Putamen (tissue), 1 donor: ENCODE data around the gene MAP2K1.

Experiments used
- DNase-seq: peaks from one replicate; pipeline ENCODE4 v3.0.0-alpha.2; 2016; ENCODE audit warnings: low spot score

The MAP2K1 gene

DNA sequence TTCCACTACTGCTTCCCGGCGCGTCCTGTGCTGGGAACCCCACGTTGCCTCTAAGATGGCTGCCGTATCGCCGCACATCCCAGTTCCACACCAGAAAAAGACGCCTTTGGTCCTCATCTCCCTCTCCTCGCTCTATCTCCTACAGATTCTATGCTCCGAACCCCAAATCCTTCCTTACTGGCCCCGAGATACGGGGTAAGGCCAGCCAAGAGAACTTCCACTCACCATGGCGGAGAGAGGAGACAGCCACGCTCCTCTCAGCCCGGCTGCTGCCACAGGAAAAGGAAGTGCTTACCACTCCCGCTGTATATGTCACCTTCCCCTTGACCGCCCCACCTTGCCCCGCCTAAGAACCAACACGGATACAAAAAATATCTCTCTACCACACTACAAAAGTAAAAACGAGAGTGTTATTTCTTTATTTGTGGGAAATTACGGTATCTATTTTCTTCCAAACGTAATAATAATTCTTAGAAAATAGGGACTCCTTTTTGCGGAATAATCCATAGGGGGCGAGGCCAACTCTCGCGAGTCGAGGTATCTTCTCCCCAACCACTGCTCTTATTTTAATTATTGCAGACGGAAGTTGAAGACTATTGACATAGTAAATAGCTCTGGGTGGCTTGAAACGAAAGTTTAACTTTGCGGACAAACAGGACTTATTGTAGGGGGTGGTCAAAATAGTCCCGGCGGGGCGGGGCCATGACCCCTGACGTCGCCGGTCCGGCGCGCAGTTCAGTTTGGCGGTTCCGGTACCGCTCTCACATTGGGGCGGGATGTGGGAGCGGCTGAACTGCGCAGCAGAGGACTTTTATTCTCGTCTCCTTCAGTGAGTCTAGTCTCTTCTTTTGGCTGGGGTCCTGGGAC lies 118.1 kb downstream of the MAP2K1 start, which contains the start of the genes RPL4 and ZWILCH:
RPL4 (minus strand) TSS at position 293 of the 867 bp plus-strand sequence; CDS start at position 228, 65 bp downstream.
ZWILCH (plus strand) TSS at position 764 of the 867 bp plus-strand sequence; CDS start at position 777, 13 bp downstream.
- DNase-seq: peak; percentile 77

DNA sequence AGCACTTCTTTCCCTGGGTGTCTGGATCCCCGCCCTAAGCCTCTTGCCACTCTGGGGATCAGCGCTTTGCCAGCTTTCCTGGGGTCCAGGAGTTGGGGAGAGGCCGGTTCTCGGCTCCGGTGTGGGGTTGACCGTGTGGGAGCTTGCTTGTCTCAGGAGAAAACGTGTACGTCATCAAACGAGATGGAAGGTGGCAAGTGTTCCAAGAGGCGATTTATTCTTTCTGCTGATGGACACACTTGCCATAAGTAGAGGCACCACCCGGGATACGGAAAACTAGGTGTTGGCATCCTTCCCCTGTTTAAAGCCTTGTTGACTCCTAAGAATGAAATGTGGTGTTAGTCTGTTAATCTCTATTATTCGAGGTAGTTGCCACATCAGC lies 118.7 kb downstream of the MAP2K1 start:
- no peak for DNase-seq

DNA sequence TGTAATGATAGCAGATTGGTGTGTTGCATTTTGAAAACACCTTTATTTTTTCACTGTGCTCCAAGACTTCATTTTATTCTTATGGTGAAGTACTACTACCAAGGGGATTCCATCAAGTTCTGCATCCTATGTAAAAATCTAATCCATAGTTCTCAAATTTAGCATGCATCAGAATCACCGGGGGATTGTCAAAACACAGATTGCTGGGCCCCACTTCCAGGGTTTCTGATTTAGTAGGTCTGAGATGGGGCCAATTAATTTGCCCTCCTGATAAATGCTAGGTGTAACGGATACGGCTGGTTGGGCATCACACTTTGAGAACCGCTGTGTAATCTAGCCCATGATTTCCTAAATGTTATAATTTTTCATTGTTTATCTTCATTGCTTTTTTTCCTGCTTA lies 119.1 kb downstream of the MAP2K1 start:
- no peak for DNase-seq

DNA sequence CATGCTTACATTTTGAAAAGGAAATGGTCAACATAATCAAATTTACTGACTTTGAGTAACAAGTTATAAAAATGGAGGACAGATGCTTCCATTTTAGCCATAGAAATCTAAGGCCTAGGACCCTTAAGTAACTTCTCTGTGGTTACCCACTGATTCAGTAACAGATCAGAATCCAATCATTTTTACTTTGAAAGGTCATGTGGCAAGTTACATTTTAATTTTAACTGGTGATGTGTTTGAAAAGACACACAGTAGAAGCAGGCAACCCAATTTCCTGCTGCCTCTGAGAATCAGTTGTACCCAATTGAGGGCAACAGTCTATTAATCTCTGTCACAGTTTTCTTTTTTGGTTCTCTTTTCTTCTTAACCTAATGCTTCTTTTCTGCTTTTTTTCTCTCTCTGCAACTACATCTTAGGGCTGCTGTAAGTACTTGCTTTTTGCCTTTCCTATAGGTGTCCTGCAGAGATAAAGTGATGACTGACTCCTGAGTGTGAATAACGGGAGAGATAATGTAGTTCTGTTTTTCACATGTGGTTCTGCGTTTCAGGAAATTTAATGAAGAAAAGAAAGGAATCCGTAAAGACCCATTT lies 121.7 kb downstream of the MAP2K1 start:
- no peak for DNase-seq

DNA sequence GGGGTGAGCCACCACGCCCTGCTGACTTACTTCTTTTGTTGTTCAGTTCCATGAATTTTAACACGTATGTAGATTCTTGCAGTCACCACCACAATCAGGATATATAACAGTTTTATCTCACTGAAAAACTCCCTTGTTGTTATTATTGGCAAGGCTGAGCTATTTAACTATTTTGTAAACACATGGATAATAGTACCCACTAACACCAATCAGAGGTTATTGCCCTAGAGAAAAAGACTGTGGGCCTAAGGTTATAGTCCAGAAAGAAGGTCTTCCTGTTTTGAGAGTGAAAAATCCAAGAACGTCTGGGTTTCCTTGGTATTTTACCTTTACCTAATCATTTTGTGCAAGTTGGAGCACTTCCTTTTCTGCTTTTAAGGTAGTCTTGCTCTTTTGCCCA lies 127.9 kb downstream of the MAP2K1 start:
- DNase-seq: no peak

DNA sequence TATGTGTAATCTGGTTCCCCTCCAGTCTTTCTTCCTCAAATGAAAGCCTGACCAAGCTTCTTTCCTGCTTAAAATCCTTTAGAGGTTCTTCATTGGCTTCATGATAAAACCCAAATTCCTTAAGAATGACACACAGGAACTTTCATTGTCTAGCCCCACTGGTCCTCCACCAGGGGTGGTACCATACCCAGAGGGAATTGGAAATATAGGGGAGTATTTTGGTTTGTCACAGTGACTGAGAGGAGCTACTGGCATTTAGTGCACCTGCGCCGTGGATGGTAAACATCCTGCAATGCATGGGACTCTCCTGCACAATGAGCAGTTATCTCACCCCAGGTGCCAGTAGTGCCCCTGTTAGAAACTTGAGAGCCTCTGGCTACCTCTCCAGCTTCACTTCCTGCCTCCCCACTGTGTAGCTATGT lies 129.2 kb downstream of the MAP2K1 start:
- no peak for DNase-seq

DNA sequence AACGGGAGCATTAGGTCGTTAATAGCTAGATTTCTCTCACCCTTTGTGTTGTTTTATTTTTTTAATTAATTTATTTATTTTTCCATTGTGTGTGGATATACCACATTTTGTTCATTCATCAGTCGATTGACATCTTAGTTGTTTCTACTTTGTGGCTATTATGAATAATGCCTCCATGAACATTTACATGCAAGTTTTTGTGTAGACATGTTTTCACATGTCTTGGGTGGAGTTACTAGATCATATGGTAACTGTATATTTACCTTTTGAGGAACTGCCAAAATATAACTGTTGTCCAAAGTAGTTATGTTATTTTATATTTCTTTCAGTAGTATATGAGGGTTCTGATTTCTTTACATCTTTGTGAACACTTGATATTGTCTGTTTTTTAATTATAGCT lies 137.2 kb downstream of the MAP2K1 start:
- no peak for DNase-seq

DNA sequence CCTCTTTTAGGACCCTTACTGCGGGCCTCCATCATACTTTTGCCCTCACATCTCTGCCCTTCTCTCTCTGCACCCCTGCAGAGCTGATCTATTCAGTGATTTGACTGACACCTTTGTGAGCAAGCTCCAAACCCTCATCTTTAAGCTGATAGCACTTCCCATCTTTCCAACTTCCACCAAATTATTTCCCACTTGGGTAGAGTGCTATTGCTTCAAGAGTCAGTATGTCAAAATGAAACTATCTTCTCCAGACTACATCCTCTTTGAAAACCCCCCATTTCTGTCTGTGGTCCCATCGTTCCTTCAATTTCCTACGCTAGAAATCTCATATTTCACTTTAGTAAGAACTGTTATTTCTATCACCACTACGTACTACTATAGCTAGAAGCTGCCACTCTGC lies 138.1 kb downstream of the MAP2K1 start:
- no peak for DNase-seq

DNA sequence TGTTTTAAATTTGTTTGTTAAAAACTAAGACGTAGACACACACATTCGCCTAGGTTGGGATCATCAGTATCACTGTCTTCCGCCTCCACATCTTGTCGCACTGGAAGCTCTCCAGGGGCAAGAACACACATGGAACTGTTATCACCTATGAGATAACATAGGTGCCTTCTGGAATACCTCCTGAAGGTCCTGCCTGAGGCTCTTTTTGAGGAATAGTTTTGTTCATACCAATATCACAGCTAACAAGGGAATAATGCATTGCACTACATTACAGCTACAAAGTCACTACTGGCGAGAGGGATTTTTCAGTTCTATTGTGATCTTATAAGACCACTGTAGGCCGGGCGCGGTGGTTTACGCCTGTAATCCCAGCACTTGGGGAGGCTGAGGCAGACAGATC lies 148.3 kb downstream of the MAP2K1 start:
- no peak for DNase-seq
